Ascending aorta (tissue), 2 donors: ENCODE data around the gene SHH. TPM values are rescaled to one million over a fixed set of nuclear protein-coding genes. Genes with fewer than 3 reads are reported as not detected.

Experiments
- DNase-seq, 2 donors: peaks; one replicate each; pipeline ENCODE4 v3.0.0-alpha.2; 2019; ENCODE audit warnings: low spot score in 2 of 2
- H3K27ac ChIP-seq, 2 donors: fragments of 200-600 bp; sonication (generic); one replicate each; pipeline ENCODE4 v1.5.1; 2016 to 2017; ENCODE audit warnings: mild to moderate bottlenecking in 1 of 2
- H3K27me3 ChIP-seq: fragments of 200-600 bp; sonication (generic); one replicate; pipeline ENCODE4 v1.5.1; 2017
- H3K36me3 ChIP-seq, 2 donors: fragments of 200-600 bp; sonication (generic); one replicate each; pipeline ENCODE4 v1.5.1; 2016
- H3K4me1 ChIP-seq, 2 donors: fragments of 200-600 bp; sonication (generic); one replicate each; pipeline ENCODE4 v1.5.1; 2016 to 2017; ENCODE audit warnings: mild to moderate bottlenecking in 1 of 2
- H3K4me3 ChIP-seq, 2 donors: fragments of 200-600 bp; sonication (generic); one replicate each; pipeline ENCODE4 v1.5.1; 2016 to 2017; ENCODE audit warnings: mild to moderate bottlenecking in 1 of 2
- H3K9me3 ChIP-seq, 2 donors: fragments of 200-600 bp; sonication (generic); one replicate each; pipeline ENCODE4 v1.5.1; 2016
- intact Hi-C: fragments of 100-400 bp; cut with DNase I; formaldehyde crosslinking; loops from one replicate; pipeline ENCODE4 v1.15.1; 2023
- total RNA-seq: library from RNA; depleted of rRNA; stranded (reverse); fragments of >200 nt; gene quantifications from one replicate; pipeline ENCODE4 v1.1.0, GENCODE V29; 2016
- TF ChIP-seq, protein P1 (sequence below), 3 experiments: fragments of 200-600 bp in 2 of 3; fragments of 450-650 bp in 1 of 3; sonication (generic) in 2 of 3; IDR thresholded peaks; one replicate each; pipeline ENCODE4 v1.5.1; 2016 to 2019; ENCODE audit warnings: antibody characterized with exemption in 3 of 3, mild to moderate bottlenecking in 1 of 3, moderate library complexity in 1 of 3

SHH gene
- total RNA-seq, 1 donor from 2014 or later, result 0.11 TPM

DNA sequence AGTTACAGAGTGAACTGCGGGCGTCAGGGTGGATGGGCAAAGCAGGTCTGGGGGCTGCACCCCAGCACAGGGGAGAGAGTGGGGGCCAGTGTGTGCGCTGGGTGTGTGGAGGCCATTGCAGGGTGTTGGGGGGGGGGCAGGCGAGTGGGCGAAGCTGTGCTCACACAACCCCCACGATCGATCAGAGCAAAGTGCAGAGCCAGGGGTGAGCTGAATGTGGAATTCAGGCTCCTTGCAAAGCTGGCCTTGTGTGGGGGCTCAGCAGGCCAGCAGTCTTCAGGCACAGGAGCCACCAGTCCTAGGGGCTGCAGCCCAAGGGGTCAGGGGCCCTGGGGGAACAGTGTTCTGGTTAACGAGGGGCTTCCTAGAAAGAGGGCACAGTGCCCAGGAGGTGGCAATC, 862 bp upstream of the SHH start:
- DNase-seq, result no peak
- TF ChIP-seq, protein P1, sequence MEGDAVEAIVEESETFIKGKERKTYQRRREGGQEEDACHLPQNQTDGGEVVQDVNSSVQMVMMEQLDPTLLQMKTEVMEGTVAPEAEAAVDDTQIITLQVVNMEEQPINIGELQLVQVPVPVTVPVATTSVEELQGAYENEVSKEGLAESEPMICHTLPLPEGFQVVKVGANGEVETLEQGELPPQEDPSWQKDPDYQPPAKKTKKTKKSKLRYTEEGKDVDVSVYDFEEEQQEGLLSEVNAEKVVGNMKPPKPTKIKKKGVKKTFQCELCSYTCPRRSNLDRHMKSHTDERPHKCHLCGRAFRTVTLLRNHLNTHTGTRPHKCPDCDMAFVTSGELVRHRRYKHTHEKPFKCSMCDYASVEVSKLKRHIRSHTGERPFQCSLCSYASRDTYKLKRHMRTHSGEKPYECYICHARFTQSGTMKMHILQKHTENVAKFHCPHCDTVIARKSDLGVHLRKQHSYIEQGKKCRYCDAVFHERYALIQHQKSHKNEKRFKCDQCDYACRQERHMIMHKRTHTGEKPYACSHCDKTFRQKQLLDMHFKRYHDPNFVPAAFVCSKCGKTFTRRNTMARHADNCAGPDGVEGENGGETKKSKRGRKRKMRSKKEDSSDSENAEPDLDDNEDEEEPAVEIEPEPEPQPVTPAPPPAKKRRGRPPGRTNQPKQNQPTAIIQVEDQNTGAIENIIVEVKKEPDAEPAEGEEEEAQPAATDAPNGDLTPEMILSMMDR (IDR thresholded peaks at IDR 0.05), result no peak
- Histone ChIP-seq H3K4me1 (peaks cover 5 to 6% of the 10 kb centered on the region in 2 donors), H3K27ac (no peak overlapping the region), H3K27me3 (peaks cover 9% of the 10 kb centered on the region), H3K36me3 (no peaks in the 10 kb centered on the region), H3K9me3 (no peaks in the 10 kb centered on the region), H3K4me3 (no peak overlapping the region)
- intact Hi-C loops, result no loop called here

DNA sequence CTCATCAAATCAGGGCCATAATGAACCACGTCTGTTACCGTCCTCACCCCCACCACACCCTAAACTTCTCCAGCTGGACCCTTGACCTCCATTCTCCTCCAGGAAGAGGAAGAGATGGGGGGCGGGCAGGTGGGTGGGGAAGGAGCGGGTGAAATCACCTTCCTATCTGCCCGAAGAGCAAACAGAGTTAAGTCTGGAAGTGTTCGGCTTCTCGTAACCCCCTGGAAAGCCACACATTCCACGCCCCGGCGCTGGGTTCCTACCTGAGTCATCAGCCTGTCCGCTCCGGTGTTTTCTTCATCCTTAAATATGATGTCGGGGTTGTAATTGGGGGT, 736 bp downstream of the SHH start:
- peaks cover 5 to 6% of the 10 kb centered on the region in 2 donors for H3K4me1 ChIP-seq
- peaks cover 9% of the 10 kb centered on the region for H3K27me3 ChIP-seq
- DNase-seq, result no peak
- TF ChIP-seq, protein P1 (IDR thresholded peaks at IDR 0.05), result no peak
- intact Hi-C loops, result no loop called here
- H3K27ac ChIP-seq, result no peak overlapping the region
- peak overlapping the region in 1 of 2 donors; percentile 36 for H3K4me3 ChIP-seq
- H3K9me3 ChIP-seq, result no peaks in the 10 kb centered on the region
- no peaks in the 10 kb centered on the region for H3K36me3 ChIP-seq

DNA sequence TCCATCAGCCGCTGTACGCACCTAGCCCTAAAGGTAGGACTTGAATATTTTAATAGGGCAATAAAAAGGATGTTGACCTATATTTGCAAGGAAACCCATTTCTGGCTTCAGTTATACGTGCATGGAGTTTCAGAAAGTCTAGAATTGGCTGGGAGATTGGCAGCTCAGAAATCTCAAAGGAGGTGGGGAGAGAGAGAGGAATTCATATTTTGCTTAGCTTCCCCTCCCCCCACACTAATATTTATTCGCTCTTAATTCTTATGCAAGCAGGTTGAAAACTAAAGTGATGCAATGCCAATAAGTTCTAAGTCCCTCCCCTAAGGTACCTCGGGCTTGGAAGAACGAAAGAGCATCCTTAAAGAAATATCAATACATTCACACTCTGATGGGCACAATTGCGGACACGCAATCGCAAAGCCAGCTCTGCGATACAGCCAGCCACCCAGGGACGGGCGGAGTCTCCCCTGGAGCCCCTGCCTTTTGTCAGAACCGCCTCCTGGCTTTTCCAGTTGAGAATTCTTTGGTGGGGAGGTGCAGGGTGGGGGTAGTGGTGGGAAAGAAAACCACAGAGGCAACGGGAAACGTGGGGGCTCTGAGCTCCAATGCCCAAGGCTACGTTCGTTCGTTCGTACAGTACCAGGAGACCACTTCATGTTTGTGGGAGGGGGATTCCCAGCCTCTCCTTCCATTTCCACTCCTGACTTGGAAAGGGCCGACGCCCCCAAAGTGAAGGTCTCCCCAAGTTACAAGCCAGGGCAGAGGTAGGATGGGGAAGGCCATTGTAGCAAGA, 1.3 kb downstream of the SHH start:
- Histone ChIP-seq H3K27ac (no peak overlapping the region), H3K9me3 (no peaks in the 10 kb centered on the region), H3K4me1 (peaks cover 5 to 6% of the 10 kb centered on the region in 2 donors), H3K27me3 (peaks cover 9% of the 10 kb centered on the region), H3K36me3 (no peaks in the 10 kb centered on the region), H3K4me3 (peak overlapping the region in 1 of 2 donors; percentile 36)
- intact Hi-C loops, result no loop called here
- TF ChIP-seq, protein P1 (IDR thresholded peaks at IDR 0.05), result no peak
- no peak for DNase-seq

- intact Hi-C loops, result no loop called here
- Histone ChIP-seq H3K4me3 (peak overlapping the region in 1 of 2 donors; percentile 36), H3K4me1 (peaks cover 6 to 13% of the 10 kb centered on the region in 2 donors), H3K36me3 (no peaks in the 10 kb centered on the region), H3K27ac (no peak overlapping the region), H3K27me3 (peaks cover 9% of the 10 kb centered on the region), H3K9me3 (no peaks in the 10 kb centered on the region)
- no peak for DNase-seq
- TF ChIP-seq, protein P1 (IDR thresholded peaks at IDR 0.05), result no peak
Observed at GRCh38 chr7:155809947-155810769, 2.1 kb downstream of the SHH start.

GRCh38 chr7:155809332-155809946, 2.8 kb downstream of the SHH start:
- Histone ChIP-seq H3K27me3 (peaks cover 9% of the 10 kb centered on the region), H3K4me1 (peaks cover 6 to 15% of the 10 kb centered on the region in 2 donors), H3K27ac (no peak overlapping the region), H3K9me3 (no peaks in the 10 kb centered on the region), H3K4me3 (peak overlapping the region; percentile 14 to 36), H3K36me3 (no peaks in the 10 kb centered on the region)
- intact Hi-C loops, result no loop called here
- no peak for DNase-seq
- TF ChIP-seq, protein P1 (IDR thresholded peaks at IDR 0.05), result no peak
